HL-60/S4 (cell line): Measurements from ENCODE around the gene GSC2.

Source experiments
- in situ Hi-C: fragments of 300-500 bp; cut with MboI; formaldehyde crosslinking; loops from 2 replicates; pipeline ENCODE4 v1.14.3; 2022; ENCODE audit warnings: low sequenced_read_pairs

GSC2 gene

DNA sequence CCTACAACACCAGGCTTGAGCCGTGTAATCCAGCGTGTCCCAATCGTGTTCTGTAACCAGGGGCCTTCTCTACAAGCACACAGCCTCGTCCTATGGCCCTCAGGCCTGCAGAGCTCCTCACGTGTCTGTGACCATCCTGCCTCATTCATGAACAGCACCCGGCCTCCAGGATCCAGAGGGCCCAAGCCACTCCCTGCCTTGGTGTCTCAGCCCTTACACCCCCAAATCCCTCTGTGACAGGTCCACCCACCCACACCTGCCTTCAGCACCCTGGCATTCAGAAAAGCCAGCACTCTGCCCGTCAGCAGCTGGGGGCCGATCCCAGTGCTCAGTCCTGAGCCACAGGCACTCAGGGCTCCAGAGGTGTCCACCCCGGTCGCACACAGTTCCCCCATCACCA, 13.2 kb downstream of the GSC2 start:
- in situ Hi-C loops, result no loop called here

- in situ Hi-C loops, result no loop called here
Observed at GRCh38 chr22:19134874-19135273, 15.2 kb downstream of the GSC2 start.

DNA sequence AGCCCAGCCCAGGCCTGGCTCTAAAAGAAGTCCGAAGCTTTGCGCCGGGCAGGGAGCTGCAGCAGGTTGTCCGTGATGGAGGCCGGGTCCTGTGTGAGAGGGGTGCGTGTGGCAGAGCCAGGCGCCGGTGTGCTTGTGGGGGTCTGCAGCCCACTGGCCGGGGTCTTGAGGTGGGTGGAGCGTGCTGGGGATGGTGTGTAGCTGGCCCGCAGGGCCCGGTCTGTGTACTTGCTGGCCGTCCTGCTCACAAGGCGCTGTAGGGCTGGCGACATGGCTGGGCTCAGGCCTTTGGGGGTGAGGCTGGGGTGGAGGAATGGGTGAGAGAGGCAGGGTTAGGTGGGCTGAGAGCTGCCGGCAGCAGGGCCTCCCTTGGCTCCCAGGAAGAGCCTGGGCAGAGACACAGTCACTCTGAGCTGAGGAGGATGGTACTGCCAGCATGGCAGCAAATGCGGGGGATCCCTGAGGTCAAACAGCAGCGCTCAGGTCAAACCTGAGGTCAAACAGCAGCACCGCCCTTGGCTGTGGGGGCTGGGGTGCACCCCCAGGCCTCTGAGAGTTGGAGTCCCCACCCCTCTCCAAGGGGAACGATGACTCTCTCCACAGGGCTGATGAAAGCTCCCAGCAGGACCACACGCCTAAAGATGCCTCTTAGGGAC, 15.8 kb downstream of the GSC2 start:
- in situ Hi-C loops, result no loop called here

- in situ Hi-C loops, result no loop called here
Observed at GRCh38 chr22:19133561-19133960, 16.5 kb downstream of the GSC2 start.

- in situ Hi-C loops, result no loop called here
Observed at GRCh38 chr22:19132693-19133400, 17.2 kb downstream of the GSC2 start.

DNA sequence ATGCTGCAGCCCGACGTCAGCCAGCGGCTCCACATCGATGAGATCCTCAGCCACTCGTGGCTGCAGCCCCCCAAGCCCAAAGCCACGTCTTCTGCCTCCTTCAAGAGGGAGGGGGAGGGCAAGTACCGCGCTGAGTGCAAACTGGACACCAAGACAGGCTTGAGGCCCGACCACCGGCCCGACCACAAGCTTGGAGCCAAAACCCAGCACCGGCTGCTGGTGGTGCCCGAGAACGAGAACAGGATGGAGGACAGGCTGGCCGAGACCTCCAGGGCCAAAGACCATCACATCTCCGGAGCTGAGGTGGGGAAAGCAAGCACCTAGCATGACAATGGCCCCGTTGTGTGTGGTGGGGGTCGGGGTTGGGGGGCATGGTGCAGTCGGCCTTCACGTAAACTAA, 17.9 kb downstream of the GSC2 start:
- in situ Hi-C loops, result no loop called here

GRCh38 chr22:19131685-19132015, 18.4 kb downstream of the GSC2 start:
- in situ Hi-C loops, result no loop called here

- in situ Hi-C loops, result no loop called here
Observed at GRCh38 chr22:19130959-19131684, 19.0 kb downstream of the GSC2 start, which contains the start of gene TSSK2. Gene TSSK2 (plus strand): TSS chr22:19131308. CDS start chr22:19131400, 92 bp downstream.

DNA sequence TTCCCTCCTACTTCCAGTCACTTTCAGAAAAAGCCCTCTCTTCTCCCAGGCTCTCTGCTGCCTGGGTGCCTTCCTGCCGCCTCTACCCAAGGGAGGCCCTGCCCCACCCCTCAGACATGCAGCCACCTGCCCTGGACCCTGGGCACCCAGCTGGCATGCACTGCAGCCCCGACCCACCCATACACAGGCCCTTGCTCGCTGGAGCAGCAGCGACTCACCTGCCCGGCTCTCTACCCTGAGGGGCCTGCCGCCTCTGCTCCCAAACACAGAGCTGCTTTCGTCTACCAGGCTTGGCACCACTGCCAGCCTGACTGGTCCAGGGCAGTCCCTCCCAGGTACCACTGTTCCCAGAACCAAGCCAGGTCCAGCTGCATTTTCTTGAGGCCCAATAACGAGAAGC, 20.2 kb downstream of the GSC2 start:
- in situ Hi-C loops, result no loop called here

DNA sequence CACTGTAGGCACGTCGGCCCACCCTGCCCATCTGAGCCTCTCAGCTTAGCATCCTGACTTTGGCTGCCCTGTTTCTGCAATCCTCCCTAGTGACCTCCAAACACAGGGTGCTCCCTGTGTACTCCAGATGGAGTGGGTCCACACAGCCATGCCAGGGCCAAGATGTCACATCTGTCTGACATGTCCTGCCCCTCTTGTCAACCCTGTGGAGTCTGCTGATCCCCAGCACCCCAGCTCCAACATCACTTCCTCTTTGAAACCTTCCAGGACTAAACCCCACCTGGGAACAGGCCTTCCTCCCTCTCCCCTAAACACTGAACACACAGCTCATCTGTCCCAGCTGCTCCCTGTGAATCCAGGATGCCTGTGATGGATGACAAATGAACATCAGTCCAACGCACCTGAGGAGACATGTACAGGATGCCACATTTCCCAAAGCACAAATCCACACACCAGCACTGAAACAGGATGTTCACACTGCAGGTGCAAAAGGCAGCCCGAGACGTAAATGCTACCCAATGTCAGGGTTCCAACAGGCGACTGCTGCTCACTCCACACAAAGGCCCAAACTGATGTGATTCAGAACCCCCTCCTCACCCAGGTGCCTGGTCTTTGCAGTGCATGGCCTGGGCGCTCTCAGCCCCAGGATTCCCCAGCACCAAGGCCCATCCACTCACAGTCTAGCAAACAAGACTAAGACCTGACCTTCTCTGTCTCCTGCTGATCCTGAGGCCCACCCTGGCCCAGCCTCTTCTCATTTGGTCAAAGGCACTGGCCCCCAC, 21.0 kb downstream of the GSC2 start:
- in situ Hi-C loops, result no loop called here

- in situ Hi-C loops, result no loop called here
Observed at GRCh38 chr22:19128009-19128401, 22.1 kb downstream of the GSC2 start.

DNA sequence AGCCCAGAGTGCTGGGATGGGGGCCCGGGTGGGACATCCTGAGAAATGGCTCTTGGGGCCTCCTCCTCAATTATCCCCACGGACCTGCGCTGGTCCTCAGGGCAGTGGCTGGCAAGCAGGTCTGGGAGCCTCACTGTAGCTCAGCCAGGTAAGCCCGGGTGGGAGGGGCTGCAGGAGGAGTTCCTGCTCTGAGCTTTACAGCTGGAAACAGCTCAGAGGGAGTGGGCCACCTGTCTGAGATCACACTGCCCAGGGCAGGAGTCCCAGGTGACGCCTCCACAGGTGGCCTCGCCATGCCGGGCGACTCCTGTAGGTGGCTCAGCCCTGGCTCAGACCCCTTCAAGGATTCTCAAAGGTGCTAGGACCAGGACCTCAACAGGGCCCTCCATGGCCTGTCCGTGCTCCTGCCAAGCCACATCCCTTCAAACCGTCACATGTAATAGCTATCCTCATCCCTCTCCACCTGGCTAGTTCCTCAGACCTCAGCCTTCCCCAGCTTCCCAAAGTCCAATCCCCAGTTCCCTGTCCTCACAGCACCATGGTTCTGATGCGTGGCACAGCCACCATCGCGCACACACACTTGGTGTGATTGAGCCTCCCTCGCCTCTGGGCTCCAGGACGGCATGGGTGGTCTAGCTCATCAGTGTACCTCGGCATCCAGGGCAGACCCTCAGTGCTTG, 22.6 kb downstream of the GSC2 start:
- in situ Hi-C loops, result no loop called here

- in situ Hi-C loops, result no loop called here
Observed at GRCh38 chr22:19126309-19127273, 23.5 kb downstream of the GSC2 start.

GRCh38 chr22:19125474-19126308, 24.4 kb downstream of the GSC2 start:
- in situ Hi-C loops, result no loop called here

- in situ Hi-C loops, result no loop called here
Observed at GRCh38 chr22:19125011-19125410, 25.1 kb downstream of the GSC2 start.

GRCh38 chr22:19124377-19124776, 25.7 kb downstream of the GSC2 start:
- in situ Hi-C loops, result no loop called here

GRCh38 chr22:19123936-19124335, 26.2 kb downstream of the GSC2 start:
- in situ Hi-C loops, result no loop called here

- in situ Hi-C loops, result no loop called here
Observed at GRCh38 chr22:19122752-19123492, 27.2 kb downstream of the GSC2 start.
